GM10266 (cell line): Measurements from ENCODE around the gene TAPT1.

Source experiments
- DNase-seq: peaks from one replicate; pipeline ENCODE4 v3.0.0; 2012; ENCODE audit errors: extremely low spot score
- CTCF ChIP-seq: IDR thresholded peaks from 2 replicates; pipeline ENCODE4 v1.5.1; 2012; ENCODE audit warnings: mild to moderate bottlenecking, low read depth; ENCODE audit not compliant: control insufficient read depth, insufficient read depth; ENCODE audit errors: missing control alignments

Gene TAPT1

GRCh38 chr4:16142598-16143310 is 83.5 kb downstream of the TAPT1 start:
- TF ChIP-seq CTCF = no peak
- DNase-seq = no peak

GRCh38 chr4:16140879-16141249 is 85.4 kb downstream of the TAPT1 start:
- no peak for DNase-seq
- no peak for TF ChIP-seq CTCF

GRCh38 chr4:16140231-16140878 is 85.9 kb downstream of the TAPT1 start:
- TF ChIP-seq CTCF = no peak

GRCh38 chr4:16139066-16139945 is 87.0 kb downstream of the TAPT1 start:
- no peak for TF ChIP-seq CTCF
- DNase-seq = no peak

More at GRCh38 chr4:16140231-16140878, 85.9 kb downstream of the TAPT1 start:
- DNase-seq = no peak

- no peak for DNase-seq
- no peak for TF ChIP-seq CTCF
These were observed 89.4 kb downstream of the TAPT1 start for GRCh38 chr4:16136827-16137226.

GRCh38 chr4:16136311-16136710 is 90.0 kb downstream of the TAPT1 start:
- TF ChIP-seq CTCF = no peak
- no peak for DNase-seq
